Fibroblast of lung (primary cell): Measurements from ENCODE around the gene FGF18. TPM values are rescaled to one million over a fixed set of nuclear protein-coding genes. Genes with fewer than 3 reads are reported as not detected.

Experiments used
- DNase-seq, 2 donors: peaks; one replicate each; pipeline versions ENCODE4 v3.0.0 to v3.0.0-alpha.2; 2010; ENCODE audit warnings: low read depth in 2 of 2
- H2AFZ ChIP-seq: 2 replicates; pipeline ENCODE4 v1.5.1; 2012; ENCODE audit warnings: low read length, control low read depth, inconsistent platforms
- H3K27ac ChIP-seq: 2 replicates; pipeline ENCODE4 v1.5.1; 2011; ENCODE audit warnings: low read length, control low read depth; ENCODE audit not compliant: insufficient read depth
- H3K27me3 ChIP-seq: 2 replicates; pipeline ENCODE4 v1.5.1; 2011; ENCODE audit warnings: mild to moderate bottlenecking, low read length; ENCODE audit not compliant: control insufficient read depth, insufficient read depth
- H3K36me3 ChIP-seq: 2 replicates; pipeline ENCODE4 v1.5.1; 2011; ENCODE audit warnings: low read length; ENCODE audit not compliant: control insufficient read depth, insufficient read depth
- H3K4me1 ChIP-seq: 2 replicates; pipeline ENCODE4 v1.5.1; 2011; ENCODE audit warnings: low read length; ENCODE audit not compliant: control insufficient read depth, insufficient read depth; ENCODE audit errors: extremely low read depth
- H3K4me2 ChIP-seq: 2 replicates; pipeline ENCODE4 v1.5.1; 2011; ENCODE audit warnings: low read length, control low read depth; ENCODE audit not compliant: insufficient read depth; ENCODE audit errors: extremely low read depth
- H3K4me3 ChIP-seq, 4 experiments: fragments of 200-600 bp in 1 of 4; sonication (generic) in 1 of 4; replicated peaks in 1 of 4; 2 replicates each; pipeline ENCODE4 v1.5.1; 2011 to 2016; ENCODE audit warnings: low read length in 4 of 4, low read depth in 3 of 4, mild to moderate bottlenecking in 3 of 4, control low read depth in 2 of 4, inconsistent platforms in 1 of 4, mixed read lengths in 1 of 4; ENCODE audit not compliant: insufficient read depth in 1 of 4; ENCODE audit errors: control extremely low read depth in 1 of 4
- H3K79me2 ChIP-seq: 2 replicates; pipeline ENCODE4 v1.5.1; 2012; ENCODE audit warnings: mild to moderate bottlenecking, low read length, inconsistent platforms; ENCODE audit not compliant: control insufficient read depth, insufficient read depth
- H3K9ac ChIP-seq: 2 replicates; pipeline ENCODE4 v1.5.1; 2011; ENCODE audit warnings: mild to moderate bottlenecking, low read length, control low read depth; ENCODE audit not compliant: insufficient read depth
- H3K9me3 ChIP-seq: 2 replicates; pipeline ENCODE4 v1.5.1; 2012; ENCODE audit warnings: low read depth, low read length; ENCODE audit not compliant: control insufficient read depth, insufficient read depth
- H4K20me1 ChIP-seq: 2 replicates; pipeline ENCODE4 v1.5.1; 2011; ENCODE audit warnings: low read length; ENCODE audit not compliant: control insufficient read depth, insufficient read depth; ENCODE audit errors: extremely low read depth
- EZH2 ChIP-seq: IDR thresholded peaks from 2 replicates; pipeline ENCODE4 v1.5.1; 2012; ENCODE audit warnings: low read length, control low read depth, mild to moderate bottlenecking; ENCODE audit errors: missing control alignments
- polyA plus RNA-seq, 2 donors: library from polyadenylated mRNA; depleted of rRNA in 1 of 2; stranded (reverse) in 1 of 2; unstranded in 1 of 2; fragments of >200 nt; gene quantifications; 2 replicates each; pipeline ENCODE4 v1.2.1, GENCODE V29; 2011 to 2012; ENCODE audit warnings: missing spikeins in 1 of 2
- total RNA-seq: library from RNA; depleted of rRNA; stranded (reverse); fragments of >200 nt; gene quantifications from 2 replicates; pipeline ENCODE4 v1.2.1, GENCODE V29; 2014
- TF ChIP-seq, protein P1 (sequence below), 2 donors: IDR thresholded peaks in 1 of 2; conservative IDR thresholded peaks in 1 of 2; 1 replicate in 1 of 2; 2 replicates in 1 of 2; pipeline ENCODE4 v1.5.1; 2011 to 2012; ENCODE audit warnings: low read length in 2 of 2, control low read depth in 1 of 2, inconsistent platforms in 1 of 2, low read depth in 1 of 2, mild to moderate bottlenecking in 1 of 2

FGF18 gene
- total and polyA plus RNA-seq, 2 donors (not counting 1 experiment from before 2014, with no cell fraction given), result 0.33 to 19.3 TPM

DNA sequence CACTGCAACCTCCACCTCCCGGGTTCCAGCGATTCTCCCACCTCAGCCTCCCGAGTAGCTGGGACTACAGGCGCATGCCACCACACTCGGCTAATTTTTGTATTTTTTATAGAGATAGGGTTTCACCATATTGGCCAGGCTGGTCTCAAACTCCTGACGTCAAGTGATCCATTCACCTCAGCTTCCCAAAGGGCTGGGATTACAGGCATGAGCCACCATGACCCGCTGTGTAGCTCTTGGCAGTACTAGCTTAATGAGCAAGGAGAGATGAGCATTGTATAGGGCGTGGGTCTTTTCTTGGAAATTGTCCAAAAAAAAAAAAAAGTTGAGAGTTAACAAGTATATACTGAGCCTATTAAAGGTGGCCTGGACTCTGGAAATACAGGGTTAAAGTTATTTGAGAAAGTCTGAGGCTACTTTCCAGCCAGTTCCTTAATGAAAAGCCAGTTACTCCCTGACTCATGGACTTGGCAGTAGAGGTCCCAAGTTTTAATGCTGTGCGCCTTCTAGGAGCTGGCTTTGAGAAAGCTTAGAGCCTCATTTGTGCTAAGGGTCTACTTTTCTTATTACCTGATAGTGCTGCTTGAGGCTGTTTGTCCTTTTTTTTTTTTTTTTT lies 4.2 kb upstream of the FGF18 start:
- Histone ChIP-seq H3K4me2 (no peak overlapping the region), H3K27ac (no peak overlapping the region), H3K36me3 (peaks cover 9% of the 10 kb centered on the region), H3K9ac (no peak overlapping the region), H3K4me1 (peaks cover 2% of the 10 kb centered on the region), H3K79me2 (peaks cover 10% of the 10 kb centered on the region), H2AFZ (no peak overlapping the region), H3K27me3 (no peaks in the 10 kb centered on the region), H3K9me3 (no peaks in the 10 kb centered on the region), H3K4me3 (no peak overlapping the region), H4K20me1 (peaks cover 2% of the 10 kb centered on the region)
- DNase-seq, result peak; percentile 63 to 81
- TF ChIP-seq EZH2, result no peak
- TF ChIP-seq, protein P1, sequence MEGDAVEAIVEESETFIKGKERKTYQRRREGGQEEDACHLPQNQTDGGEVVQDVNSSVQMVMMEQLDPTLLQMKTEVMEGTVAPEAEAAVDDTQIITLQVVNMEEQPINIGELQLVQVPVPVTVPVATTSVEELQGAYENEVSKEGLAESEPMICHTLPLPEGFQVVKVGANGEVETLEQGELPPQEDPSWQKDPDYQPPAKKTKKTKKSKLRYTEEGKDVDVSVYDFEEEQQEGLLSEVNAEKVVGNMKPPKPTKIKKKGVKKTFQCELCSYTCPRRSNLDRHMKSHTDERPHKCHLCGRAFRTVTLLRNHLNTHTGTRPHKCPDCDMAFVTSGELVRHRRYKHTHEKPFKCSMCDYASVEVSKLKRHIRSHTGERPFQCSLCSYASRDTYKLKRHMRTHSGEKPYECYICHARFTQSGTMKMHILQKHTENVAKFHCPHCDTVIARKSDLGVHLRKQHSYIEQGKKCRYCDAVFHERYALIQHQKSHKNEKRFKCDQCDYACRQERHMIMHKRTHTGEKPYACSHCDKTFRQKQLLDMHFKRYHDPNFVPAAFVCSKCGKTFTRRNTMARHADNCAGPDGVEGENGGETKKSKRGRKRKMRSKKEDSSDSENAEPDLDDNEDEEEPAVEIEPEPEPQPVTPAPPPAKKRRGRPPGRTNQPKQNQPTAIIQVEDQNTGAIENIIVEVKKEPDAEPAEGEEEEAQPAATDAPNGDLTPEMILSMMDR (conservative IDR thresholded peaks at IDR 0.05 in 1 of 2, IDR thresholded peaks at IDR 0.05 in 1 of 2; ENCODE audit: low read depth in 1 of 2, low read length in 2 of 2), result no peak

DNA sequence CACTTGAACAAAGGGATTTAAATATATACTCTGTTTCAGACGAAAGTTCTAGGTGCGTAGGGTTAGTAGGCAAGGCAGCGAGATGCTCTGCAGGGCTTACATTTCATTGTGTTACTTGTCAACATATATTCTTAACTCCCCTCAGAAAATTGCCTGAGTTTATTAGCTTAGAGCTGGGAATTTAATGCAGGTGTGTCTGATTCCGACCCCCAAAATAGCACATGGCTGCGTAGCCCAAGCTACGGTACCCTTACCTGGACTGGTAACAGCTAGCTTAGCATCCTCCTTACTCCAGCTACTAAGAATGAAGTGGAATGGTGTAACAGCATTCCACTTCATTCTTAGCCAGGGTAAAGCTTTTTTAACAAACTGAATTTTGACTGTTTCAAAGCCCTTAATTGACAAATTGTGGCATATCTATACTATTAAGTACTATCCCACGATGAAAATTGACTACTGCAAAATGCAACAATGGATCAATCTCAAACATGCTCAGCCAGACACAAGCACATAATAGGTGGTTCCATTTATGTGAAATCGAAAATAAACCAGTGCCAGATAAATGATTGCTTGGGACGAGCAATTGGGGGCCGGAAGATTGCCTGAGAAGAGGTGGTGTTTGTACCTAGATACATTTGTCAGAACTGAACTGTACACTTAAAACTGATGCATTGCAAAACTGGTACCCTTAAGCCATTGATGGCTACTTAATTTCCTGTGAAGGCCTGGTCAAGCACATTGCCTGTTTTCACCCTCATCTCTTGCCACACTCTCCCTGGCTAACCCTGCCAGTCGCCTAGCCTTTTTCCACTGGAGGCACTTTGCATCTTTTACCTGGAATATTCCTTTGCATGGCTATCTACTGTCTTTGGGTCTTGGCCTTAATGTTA lies 3.0 kb upstream of the FGF18 start:
- Histone ChIP-seq H3K9me3 (no peaks in the 10 kb centered on the region), H3K79me2 (peaks cover 5% of the 10 kb centered on the region), H3K9ac (no peak overlapping the region), H3K4me1 (peaks cover 2% of the 10 kb centered on the region), H3K4me2 (no peak overlapping the region), H3K4me3 (no peak overlapping the region), H3K27ac (no peak overlapping the region), H3K27me3 (no peaks in the 10 kb centered on the region), H2AFZ (no peak overlapping the region), H4K20me1 (peaks cover 1% of the 10 kb centered on the region), H3K36me3 (peaks cover 2% of the 10 kb centered on the region)
- no peak for DNase-seq
- TF ChIP-seq EZH2, result no peak
- TF ChIP-seq, protein P1 (conservative IDR thresholded peaks at IDR 0.05 in 1 of 2, IDR thresholded peaks at IDR 0.05 in 1 of 2; ENCODE audit: low read depth in 1 of 2, low read length in 2 of 2), result no peak

DNA sequence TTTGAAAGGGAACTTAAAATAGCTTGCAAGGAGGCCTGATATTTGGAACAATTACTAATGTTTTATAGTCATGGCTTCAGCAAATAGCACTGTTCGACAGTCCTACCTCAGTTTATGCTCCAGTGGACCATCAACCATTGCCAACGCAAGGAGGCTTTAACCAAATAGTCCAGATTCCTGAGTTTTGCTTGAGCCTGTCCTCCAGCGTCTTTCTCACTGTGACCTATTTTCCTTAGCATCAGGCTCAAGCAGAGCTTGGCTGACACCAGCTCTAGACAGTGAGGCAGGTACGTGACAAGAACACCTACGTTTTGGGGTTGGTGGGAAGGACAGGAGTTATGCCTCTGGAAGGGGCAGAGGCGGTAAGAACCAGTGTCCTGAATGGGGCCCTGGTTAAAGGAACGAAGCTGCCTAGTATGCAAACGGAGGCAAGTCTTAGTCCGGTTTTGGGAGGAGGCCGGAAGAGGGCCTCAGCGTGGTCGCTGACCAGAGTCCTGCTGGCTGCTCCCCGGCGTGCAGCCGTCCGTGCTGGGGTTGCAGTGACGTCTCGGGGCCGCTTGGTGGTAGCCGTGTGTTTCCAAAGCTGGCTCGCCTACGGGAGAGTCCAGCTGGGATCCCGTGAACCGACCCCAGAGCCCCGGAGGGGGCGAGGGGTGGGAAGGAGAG lies 998 bp upstream of the FGF18 start:
- Histone ChIP-seq H3K27ac (no peak overlapping the region), H3K27me3 (no peaks in the 10 kb centered on the region), H2AFZ (no peak overlapping the region), H3K4me1 (peaks cover 2% of the 10 kb centered on the region), H3K4me2 (peak overlapping the region; percentile 49), H3K9ac (no peak overlapping the region), H4K20me1 (no peaks in the 10 kb centered on the region), H3K4me3 (peak overlapping the region; percentile 6 to 64 (median 48)), H3K79me2 (no peaks in the 10 kb centered on the region), H3K36me3 (no peaks in the 10 kb centered on the region), H3K9me3 (no peaks in the 10 kb centered on the region)
- TF ChIP-seq, protein P1 (conservative IDR thresholded peaks at IDR 0.05 in 1 of 2, IDR thresholded peaks at IDR 0.05 in 1 of 2; ENCODE audit: low read depth in 1 of 2, low read length in 2 of 2), result peak; percentile 80 to 83
- no peak for TF ChIP-seq EZH2
- DNase-seq, result peak; percentile 78 to 85
